K562 (cell line): ENCODE data around the gene TRPM8. TPM values are rescaled to one million over a fixed set of nuclear protein-coding genes. Genes with fewer than 3 reads are reported as not detected.

Experiments
- ATAC-seq: fragments of 200-7000 bp; cut with Tn5 transposase; 3 replicates; pipeline ENCODE4 v1.9.1; 2020; ENCODE audit warnings: moderate library complexity
- BruUV-seq: library from RNA; stranded (reverse); fragments of 400-500 nt; replicated peaks from 2 replicates; lab custom pipeline; 2021; lab: Mats Ljungman, UMichigan
- CTCF ChIA-PET: fragments of 300-600 bp; formaldehyde crosslinking; extraction: SDS; loops from one replicate; lab custom pipeline; 2021; ENCODE audit warnings: low intra/inter-chr PET ratio; lab: Yijun Ruan, JAX
- POLR2A ChIA-PET: fragments of 300-600, 350-650 bp; sonication (Branson Sonifier 250); formaldehyde crosslinking; extraction: SDS; loops from one replicate; lab custom pipeline; 2021; ENCODE audit warnings: antibody characterized with exemption, inconsistent platforms; lab: Yijun Ruan, JAX
- DNase-seq, 4 experiments: peaks; one replicate each; pipeline versions ENCODE4 v3.0.0 to v3.0.0-alpha.2; 2011 to 2018; ENCODE audit warnings: low spot score in 3 of 4, mixed read lengths in 3 of 4; ENCODE audit errors: extremely low read depth in 1 of 4
- FAIRE-seq: peaks from 2 replicates; lab custom pipeline; 2011; peaks lifted over from hg19 to GRCh38; lab: Jason Lieb, UNC
- H2AFZ ChIP-seq: 2 replicates; pipeline ENCODE4 v1.6.0; 2011; ENCODE audit warnings: low read depth, low read length, control low read depth, inconsistent platforms
- H3K27ac ChIP-seq: fragments of 200-600 bp; 3 replicates; pipeline ENCODE4 v1.8.0; 2011; ENCODE audit warnings: low read depth, mild to moderate bottlenecking, control low read depth, inconsistent platforms, low read length, moderate library complexity, mixed read lengths; ENCODE audit errors: extremely low read depth
- H3K27me3 ChIP-seq, 2 experiments: fragments of 300-600 bp in 1 of 2; 2 replicates in 1 of 2; 3 replicates in 1 of 2; pipeline versions ENCODE4 v1.6.0 to v1.8.0; 2011; ENCODE audit warnings: inconsistent platforms in 2 of 2, low read length in 2 of 2, mild to moderate bottlenecking in 1 of 2, mixed read lengths in 1 of 2, moderate library complexity in 1 of 2; ENCODE audit not compliant: control insufficient read depth in 2 of 2, insufficient read depth in 2 of 2
- H3K36me3 ChIP-seq: fragments of 300-600 bp; 3 replicates; pipeline ENCODE4 v1.8.0; 2011; ENCODE audit warnings: mild to moderate bottlenecking, low read length, inconsistent platforms; ENCODE audit not compliant: control insufficient read depth, insufficient read depth
- H3K4me1 ChIP-seq, 2 experiments: fragments of 200-600 bp in 1 of 2; replicated peaks in 1 of 2; 2 replicates in 1 of 2; 3 replicates in 1 of 2; pipeline versions ENCODE4 v1.5.1 to v1.8.0; 2011; ENCODE audit warnings: inconsistent platforms in 2 of 2, low read length in 2 of 2, mild to moderate bottlenecking in 1 of 2, mixed read lengths in 1 of 2, moderate library complexity in 1 of 2; ENCODE audit not compliant: control insufficient read depth in 2 of 2, insufficient read depth in 2 of 2
- H3K4me2 ChIP-seq: 2 replicates; pipeline ENCODE4 v1.6.1; 2011; ENCODE audit warnings: low read length, control low read depth, inconsistent platforms, mixed read lengths; ENCODE audit not compliant: insufficient read depth
- H3K4me3 ChIP-seq: fragments of 200-600 bp; sonication (generic), shearing (Covaris generic); 2 replicates; pipeline ENCODE4 v1.5.1; 2016; ENCODE audit warnings: control low read depth, inconsistent platforms
- H3K79me2 ChIP-seq: fragments of 200-600 bp; 3 replicates; pipeline ENCODE4 v1.8.0; 2011; ENCODE audit warnings: low read length, inconsistent platforms; ENCODE audit not compliant: control insufficient read depth, insufficient read depth
- H3K9ac ChIP-seq, 2 experiments: 2 replicates each; pipeline versions ENCODE4 v1.6.0 to v1.6.1; 2011; ENCODE audit warnings: low read depth in 2 of 2, low read length in 2 of 2, control low read depth in 1 of 2, inconsistent platforms in 1 of 2, mild to moderate bottlenecking in 1 of 2, mixed read lengths in 1 of 2; ENCODE audit not compliant: insufficient read depth in 1 of 2
- H3K9me1 ChIP-seq: one replicate; pipeline ENCODE4 v1.6.0; 2011; ENCODE audit warnings: inconsistent platforms, mild to moderate bottlenecking, low read length, moderate library complexity; ENCODE audit not compliant: control insufficient read depth, insufficient read depth
- H3K9me3 ChIP-seq: replicated peaks from 2 replicates; pipeline ENCODE4 v1.5.1; 2011; ENCODE audit warnings: low read depth, low read length, inconsistent platforms; ENCODE audit not compliant: control insufficient read depth, insufficient read depth
- H4K20me1 ChIP-seq: replicated peaks from 2 replicates; pipeline ENCODE4 v1.6.1; 2011; ENCODE audit warnings: low read length, inconsistent platforms, mixed read lengths; ENCODE audit not compliant: control insufficient read depth, insufficient read depth
- BRD4 ChIP-seq: fragments of 200-600 bp; sonication (generic); IDR thresholded peaks from 2 replicates; pipeline ENCODE4 v1.6.1; 2017; ENCODE audit warnings: inconsistent platforms
- DNMT1 ChIP-seq: fragments of 450-650 bp; IDR thresholded peaks from 2 replicates; pipeline ENCODE4 v1.6.1; 2016; ENCODE audit warnings: antibody characterized with exemption, mild to moderate bottlenecking
- HOXB6 ChIP-seq: fragments of 250-450 bp; sonication (Bioruptor Pico); IDR thresholded peaks from 2 replicates; pipeline ENCODE4 v1.5.1; 2022; ENCODE audit warnings: mild to moderate bottlenecking, borderline replicate concordance
- IRF2 ChIP-seq: sonication (generic); formaldehyde crosslinking; IDR thresholded peaks from 2 replicates; pipeline ENCODE4 v1.8.1; 2022; ENCODE audit warnings: mild to moderate bottlenecking, missing genetic modification reagents
- PHB ChIP-seq: fragments of 250-450 bp; sonication (Bioruptor Pico); IDR thresholded peaks from 2 replicates; pipeline ENCODE4 v1.5.0; 2021
- PHF20 ChIP-seq: fragments of 450-650 bp; IDR thresholded peaks from 2 replicates; pipeline ENCODE4 v1.6.1; 2018; ENCODE audit not compliant: partially characterized antibody
- PYGO2 ChIP-seq: fragments of 450-650 bp; IDR thresholded peaks from 2 replicates; pipeline ENCODE4 v1.6.1; 2016; ENCODE audit warnings: mild to moderate bottlenecking, missing genetic modification characterization, moderate library complexity, missing compliant biosample characterization
- ZNF583 ChIP-seq: fragments of 250-450 bp; sonication (Bioruptor Pico); IDR thresholded peaks from 2 replicates; pipeline ENCODE4 v1.4.0; 2020
- ZNF668 ChIP-seq: fragments of 250-450 bp; sonication (Bioruptor Pico); IDR thresholded peaks from 2 replicates; pipeline ENCODE4 v1.8.0; 2022; ENCODE audit warnings: mild to moderate bottlenecking, inconsistent platforms
- ZSCAN29 ChIP-seq: fragments of 450-650 bp; IDR thresholded peaks from 2 replicates; pipeline ENCODE4 v1.6.1; 2017
- WGBS: fragments of 100-300 bp; shearing (Covaris generic); methylation state at CpG from one replicate; pipeline ENCODE4 v1.1.6; 2016; ENCODE audit warnings: low coverage, mixed read lengths; ENCODE audit not compliant: insufficient coverage; ENCODE audit errors: missing lambda C conversion rate; 5-methylcytosine and 5-hydroxymethylcytosine counted together
- in situ Hi-C: fragments of 300-500 bp; cut with MboI; formaldehyde crosslinking; loops from 4 replicates; pipeline ENCODE4 v1.15.0; 2018; ENCODE audit warnings: inconsistent platforms, mixed read lengths
- intact Hi-C: fragments of 100-400 bp; cut with micrococcal nuclease; formaldehyde crosslinking; loops from 2 replicates; pipeline ENCODE4 v1.14.2; 2022
- polyA plus RNA-seq, 8 experiments: library from polyadenylated mRNA; depleted of rRNA in 4 of 8; stranded (reverse) in 5 of 8; unstranded in 3 of 8; fragments of >200 nt; fragmentation: Nextera tagmentation in 2 of 8; fragmentation: Illumina TruSeq in 1 of 8; extraction: Ambion mirVana in 2 of 8; extraction: Trizol in 1 of 8; gene quantifications; 2 replicates each; pipeline versions ENCODE4 v1.2.1 to v1.2.3, GENCODE V29; 2011 to 2014; ENCODE audit warnings: inconsistent platforms in 1 of 8, missing spikeins in 1 of 8
- total RNA-seq, 7 experiments: library from RNA; depleted of rRNA in 6 of 7; stranded (reverse); fragments of >200 nt in 6 of 7; fragmentation: Illumina TruSeq in 2 of 7; extraction: Trizol in 2 of 7; gene quantifications; 2 replicates each; pipeline versions ENCODE4 v1.2.1 to v1.2.3, GENCODE V29; 2011 to 2021; ENCODE audit warnings: low replicate concordance in 1 of 7
- TF ChIP-seq, protein P1 (sequence below): fragments of 250-450 bp; sonication (Bioruptor Pico); IDR thresholded peaks from 2 replicates; pipeline ENCODE4 v1.9.0; 2021; ENCODE audit warnings: mild to moderate bottlenecking
- TF ChIP-seq, protein P2 (sequence below): fragments of 250-450 bp; sonication (Bioruptor Pico); IDR thresholded peaks from 2 replicates; pipeline ENCODE4 v1.5.0; 2021
- TF ChIP-seq, protein P3 (sequence below): fragments of 250-450 bp; sonication (Bioruptor Pico); IDR thresholded peaks from 2 replicates; pipeline ENCODE4 v1.8.0; 2022; ENCODE audit warnings: inconsistent platforms
- TF ChIP-seq, protein P4 (sequence below): fragments of 450-650 bp; formaldehyde crosslinking; IDR thresholded peaks from 2 replicates; pipeline ENCODE4 v1.4.0; 2022; ENCODE audit warnings: missing genetic modification characterization

TRPM8 gene
- total and polyA plus RNA-seq, 9 of the 15 experiments (the other 6 are each of a cell fraction or from before 2014, with no cell fraction given), result not detected

DNA sequence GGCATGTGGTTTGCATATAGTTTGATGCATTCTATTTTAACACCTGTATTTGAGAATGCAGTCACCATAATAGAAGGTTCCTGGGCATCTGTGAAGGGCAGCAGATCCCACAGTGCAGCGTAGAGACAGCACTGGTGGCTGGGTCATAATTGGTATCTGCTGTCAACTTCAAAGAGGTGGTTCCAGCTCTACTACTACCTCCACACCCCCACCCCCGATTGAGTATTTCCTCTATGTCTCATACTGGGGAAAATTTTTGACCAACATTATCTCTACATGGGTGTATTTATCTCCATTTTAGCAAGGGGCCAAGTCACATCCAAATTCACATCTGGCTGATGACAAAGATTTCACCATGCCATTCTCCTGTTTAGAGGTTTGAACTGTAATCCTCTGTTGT is 43.0 kb downstream of the TRPM8 start:
- no peak overlapping the region for H2AFZ ChIP-seq
- intact Hi-C loops, result no loop called here
- WGBS, result 0% methylated on average over 2 of the region's 2 CpGs

More for the DNA sequence above, 43.0 kb downstream of the TRPM8 start:
- TF ChIP-seq, protein P1, sequence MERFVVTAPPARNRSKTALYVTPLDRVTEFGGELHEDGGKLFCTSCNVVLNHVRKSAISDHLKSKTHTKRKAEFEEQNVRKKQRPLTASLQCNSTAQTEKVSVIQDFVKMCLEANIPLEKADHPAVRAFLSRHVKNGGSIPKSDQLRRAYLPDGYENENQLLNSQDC, result no peak
- TF ChIP-seq PHF20 (no peak), ZNF583 (CRISPR knock-in tag) (no peak), ZSCAN29 (no peak), IRF2 (no peak), ZNF668 (CRISPR knock-in tag) (no peak), PHB (CRISPR knock-in tag) (no peak), DNMT1 (no peak), PYGO2 (tag) (no peak), HOXB6 (CRISPR knock-in tag) (no peak), BRD4 (no peak)
- TF ChIP-seq, protein P2, sequence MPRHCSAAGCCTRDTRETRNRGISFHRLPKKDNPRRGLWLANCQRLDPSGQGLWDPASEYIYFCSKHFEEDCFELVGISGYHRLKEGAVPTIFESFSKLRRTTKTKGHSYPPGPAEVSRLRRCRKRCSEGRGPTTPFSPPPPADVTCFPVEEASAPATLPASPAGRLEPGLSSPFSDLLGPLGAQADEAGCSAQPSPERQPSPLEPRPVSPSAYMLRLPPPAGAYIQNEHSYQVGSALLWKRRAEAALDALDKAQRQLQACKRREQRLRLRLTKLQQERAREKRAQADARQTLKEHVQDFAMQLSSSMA (CRISPR knock-in tag), result no peak
- TF ChIP-seq, protein P3, sequence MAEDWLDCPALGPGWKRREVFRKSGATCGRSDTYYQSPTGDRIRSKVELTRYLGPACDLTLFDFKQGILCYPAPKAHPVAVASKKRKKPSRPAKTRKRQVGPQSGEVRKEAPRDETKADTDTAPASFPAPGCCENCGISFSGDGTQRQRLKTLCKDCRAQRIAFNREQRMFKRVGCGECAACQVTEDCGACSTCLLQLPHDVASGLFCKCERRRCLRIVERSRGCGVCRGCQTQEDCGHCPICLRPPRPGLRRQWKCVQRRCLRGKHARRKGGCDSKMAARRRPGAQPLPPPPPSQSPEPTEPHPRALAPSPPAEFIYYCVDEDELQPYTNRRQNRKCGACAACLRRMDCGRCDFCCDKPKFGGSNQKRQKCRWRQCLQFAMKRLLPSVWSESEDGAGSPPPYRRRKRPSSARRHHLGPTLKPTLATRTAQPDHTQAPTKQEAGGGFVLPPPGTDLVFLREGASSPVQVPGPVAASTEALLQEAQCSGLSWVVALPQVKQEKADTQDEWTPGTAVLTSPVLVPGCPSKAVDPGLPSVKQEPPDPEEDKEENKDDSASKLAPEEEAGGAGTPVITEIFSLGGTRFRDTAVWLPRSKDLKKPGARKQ, result no peak
- TF ChIP-seq, protein P4, sequence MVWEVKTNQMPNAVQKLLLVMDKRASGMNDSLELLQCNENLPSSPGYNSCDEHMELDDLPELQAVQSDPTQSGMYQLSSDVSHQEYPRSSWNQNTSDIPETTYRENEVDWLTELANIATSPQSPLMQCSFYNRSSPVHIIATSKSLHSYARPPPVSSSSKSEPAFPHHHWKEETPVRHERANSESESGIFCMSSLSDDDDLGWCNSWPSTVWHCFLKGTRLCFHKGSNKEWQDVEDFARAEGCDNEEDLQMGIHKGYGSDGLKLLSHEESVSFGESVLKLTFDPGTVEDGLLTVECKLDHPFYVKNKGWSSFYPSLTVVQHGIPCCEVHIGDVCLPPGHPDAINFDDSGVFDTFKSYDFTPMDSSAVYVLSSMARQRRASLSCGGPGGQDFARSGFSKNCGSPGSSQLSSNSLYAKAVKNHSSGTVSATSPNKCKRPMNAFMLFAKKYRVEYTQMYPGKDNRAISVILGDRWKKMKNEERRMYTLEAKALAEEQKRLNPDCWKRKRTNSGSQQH (CRISPR knock-in tag), result no peak
- no peaks in the 10 kb centered on the region for H3K36me3 ChIP-seq
- DNase-seq, result no peak
- H4K20me1 ChIP-seq, result no peaks in the 10 kb centered on the region
- no TSS peak for BruUV-seq
- H3K27ac ChIP-seq, result no peak overlapping the region
- no peak overlapping the region for H3K4me2 ChIP-seq
- FAIRE-seq, result no peak
- H3K9me1 ChIP-seq, result no peaks in the 10 kb centered on the region
- no peaks in the 10 kb centered on the region for H3K4me1 ChIP-seq
- ChIA-PET POLR2A (no interaction called here), CTCF (no interaction called here)
- no peak overlapping the region for H3K4me3 ChIP-seq
- peaks cover 0 to 7% of the 10 kb centered on the region in 2 experiments; a peak in 2 of 5 replicates for H3K27me3 ChIP-seq
- no peaks in the 10 kb centered on the region for H3K79me2 ChIP-seq
- H3K9ac ChIP-seq, result no peak overlapping the region
- H3K9me3 ChIP-seq, result no peaks in the 10 kb centered on the region
- in situ Hi-C loops, result no loop called here
- no peak for ATAC-seq
